Measurements from ENCODE around the gene GPRC5C.

DNA sequence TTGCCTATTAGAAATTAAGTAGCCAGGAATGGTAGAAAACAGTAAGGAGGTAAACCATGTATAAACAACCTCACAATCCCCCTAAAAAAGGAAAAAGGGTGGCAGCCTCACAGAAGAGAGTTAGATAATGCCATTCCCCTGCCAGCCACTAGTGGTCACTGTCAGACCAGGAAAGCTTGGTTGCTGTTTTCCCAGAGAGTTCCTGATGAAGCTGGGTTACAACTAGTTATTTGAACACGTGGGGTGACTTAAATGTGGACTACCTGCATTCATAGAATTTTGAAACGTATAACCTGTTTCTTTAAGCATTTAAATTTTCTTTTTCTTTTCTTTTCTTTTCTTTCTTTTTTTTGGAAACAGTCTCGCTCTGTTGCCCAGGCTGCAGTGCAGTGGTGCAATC lies 5.8 kb downstream of the GPRC5C start:
- TF ChIP-seq POLR2A (IDR thresholded peaks at IDR 0.05; ENCODE audit: low read depth, low read length) (no peak), SPI1 (IDR thresholded peaks at IDR 0.05; ENCODE audit: low read depth, low read length) (no peak), POLR2AphosphoS5 (IDR thresholded peaks at IDR 0.05; ENCODE audit: low read depth, low read length) (no peak), TAF1 (IDR thresholded peaks at IDR 0.05; ENCODE audit: low read depth, low read length) (no peak)
